HG03460 (cell line): Measurements from ENCODE around the gene RFNG.
"Not testable (repeated sequence)": the region's sequence is repeated elsewhere in the genome, so short reads cannot be mapped to it uniquely, and the experiment has no call there.

Experiments
- ATAC-seq: cut with Tn5 transposase; IDR thresholded peaks from one replicate; pipeline ENCODE4 v1.9.1; 2021; ENCODE audit not compliant: unreplicated experiment

The RFNG gene

GRCh38 chr17:82046903-82047302 is 4.7 kb downstream of the RFNG start:
- ATAC-seq, result no peak

- ATAC-seq, result no peak
These were observed 5.6 kb downstream of the RFNG start for GRCh38 chr17:82045936-82046484.

- no peak for ATAC-seq
These were observed 8.1 kb downstream of the RFNG start for GRCh38 chr17:82043507-82043906.

- ATAC-seq, result no peak
These were observed 9.0 kb downstream of the RFNG start for GRCh38 chr17:82042649-82043048.

DNA sequence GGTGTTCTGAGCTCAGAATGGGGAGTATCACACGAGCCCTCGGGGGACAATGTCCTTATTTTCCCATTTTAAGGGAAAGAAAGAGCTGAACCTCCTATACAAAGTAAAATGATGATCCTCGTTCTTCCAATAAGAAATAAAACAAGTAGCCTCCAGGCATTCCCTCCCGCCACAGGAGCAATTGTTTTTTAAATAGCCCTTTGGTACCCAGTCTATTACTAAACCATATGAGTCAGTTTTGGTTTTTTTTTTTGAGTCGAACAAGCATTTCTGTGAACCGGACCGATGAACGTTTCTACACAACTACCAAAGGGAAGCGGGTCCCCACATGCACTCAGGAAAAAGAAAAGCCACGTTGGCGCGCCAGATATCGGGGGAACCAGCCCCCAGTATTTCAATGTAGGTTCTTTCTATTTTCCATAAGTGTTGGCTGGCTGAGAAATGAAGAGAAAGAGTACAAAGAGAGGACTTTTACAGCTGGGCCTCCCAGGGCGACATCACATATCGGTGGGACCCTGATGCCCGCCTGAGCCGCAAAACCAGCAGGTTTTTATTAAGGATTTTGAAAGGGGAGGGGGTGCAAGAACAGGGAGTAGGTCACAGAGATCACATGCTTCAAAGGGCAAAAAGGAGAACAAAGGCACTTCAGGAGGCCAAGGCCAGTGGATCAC is 10.3 kb downstream of the RFNG start:
- no peak for ATAC-seq

- no peak for ATAC-seq
These were observed 11.8 kb downstream of the RFNG start for GRCh38 chr17:82039695-82040299.

- not testable (repeated sequence) for ATAC-seq
These were observed 12.7 kb downstream of the RFNG start for GRCh38 chr17:82038796-82039409.

- no peak for ATAC-seq
These were observed 13.8 kb downstream of the RFNG start for GRCh38 chr17:82037889-82038195.

GRCh38 chr17:82037092-82037888 is 14.3 kb downstream of the RFNG start, which contains the start of gene DCXR:
Gene DCXR, minus strand, starts transcription at chr17:82037697. Its CDS starts 15 bp downstream, at chr17:82037682.
- ATAC-seq, result peak; percentile 81

GRCh38 chr17:82036634-82037091 is 14.9 kb downstream of the RFNG start:
- no peak for ATAC-seq

- no peak for ATAC-seq
These were observed 15.5 kb downstream of the RFNG start for GRCh38 chr17:82035956-82036633.

DNA sequence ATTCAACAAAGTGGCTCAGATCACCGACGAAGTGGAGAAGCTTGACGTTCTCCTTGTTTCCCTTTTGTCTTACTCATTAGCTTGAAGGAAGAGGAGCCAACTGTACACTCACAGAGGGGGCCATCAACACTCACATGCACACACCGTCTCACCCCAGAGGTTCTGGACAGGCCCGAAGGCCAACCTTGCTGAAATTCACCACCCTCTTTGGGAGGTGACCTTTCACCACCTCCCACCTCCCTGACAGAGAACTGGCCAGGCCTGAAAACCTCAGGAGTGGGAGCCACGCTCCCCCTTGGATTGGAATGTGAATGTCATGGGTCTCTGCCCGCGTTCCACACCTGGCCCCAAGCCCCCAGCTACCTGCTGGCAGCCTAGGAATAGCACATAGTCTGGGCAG is 16.1 kb downstream of the RFNG start:
- no peak for ATAC-seq

GRCh38 chr17:82034371-82035011 is 17.1 kb downstream of the RFNG start:
- ATAC-seq, result no peak

DNA sequence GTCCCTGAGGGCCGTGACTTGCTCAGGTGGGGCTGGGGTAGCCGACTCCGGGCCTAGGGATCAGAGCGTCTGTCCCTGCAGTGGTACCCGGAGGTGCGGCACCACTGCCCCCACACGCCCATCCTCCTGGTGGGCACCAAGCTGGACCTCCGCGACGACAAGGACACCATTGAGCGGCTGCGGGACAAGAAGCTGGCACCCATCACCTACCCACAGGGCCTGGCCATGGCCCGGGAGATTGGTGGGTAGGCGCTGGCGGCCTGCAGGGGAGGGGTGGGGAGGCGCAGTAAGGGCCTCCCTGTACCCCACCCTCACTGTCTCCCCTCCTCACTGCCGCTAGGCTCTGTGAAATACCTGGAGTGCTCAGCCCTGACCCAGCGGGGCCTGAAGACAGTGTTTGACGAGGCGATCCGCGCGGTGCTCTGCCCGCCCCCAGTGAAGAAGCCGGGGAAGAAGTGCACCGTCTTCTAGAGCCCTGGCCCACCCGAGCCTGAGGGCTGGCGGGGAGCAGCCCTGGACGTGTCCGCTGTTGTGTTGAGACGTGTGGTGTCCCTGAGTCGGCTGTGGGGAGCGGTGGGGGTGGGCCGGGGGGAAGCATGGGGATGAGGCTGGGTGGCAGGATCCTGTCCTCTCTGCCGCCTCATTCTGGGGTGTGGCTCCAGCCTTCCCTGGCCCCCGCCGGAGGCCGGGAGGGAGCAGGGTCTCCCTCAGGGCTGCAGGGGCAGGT is 18.1 kb downstream of the RFNG start:
- no peak for ATAC-seq

DNA sequence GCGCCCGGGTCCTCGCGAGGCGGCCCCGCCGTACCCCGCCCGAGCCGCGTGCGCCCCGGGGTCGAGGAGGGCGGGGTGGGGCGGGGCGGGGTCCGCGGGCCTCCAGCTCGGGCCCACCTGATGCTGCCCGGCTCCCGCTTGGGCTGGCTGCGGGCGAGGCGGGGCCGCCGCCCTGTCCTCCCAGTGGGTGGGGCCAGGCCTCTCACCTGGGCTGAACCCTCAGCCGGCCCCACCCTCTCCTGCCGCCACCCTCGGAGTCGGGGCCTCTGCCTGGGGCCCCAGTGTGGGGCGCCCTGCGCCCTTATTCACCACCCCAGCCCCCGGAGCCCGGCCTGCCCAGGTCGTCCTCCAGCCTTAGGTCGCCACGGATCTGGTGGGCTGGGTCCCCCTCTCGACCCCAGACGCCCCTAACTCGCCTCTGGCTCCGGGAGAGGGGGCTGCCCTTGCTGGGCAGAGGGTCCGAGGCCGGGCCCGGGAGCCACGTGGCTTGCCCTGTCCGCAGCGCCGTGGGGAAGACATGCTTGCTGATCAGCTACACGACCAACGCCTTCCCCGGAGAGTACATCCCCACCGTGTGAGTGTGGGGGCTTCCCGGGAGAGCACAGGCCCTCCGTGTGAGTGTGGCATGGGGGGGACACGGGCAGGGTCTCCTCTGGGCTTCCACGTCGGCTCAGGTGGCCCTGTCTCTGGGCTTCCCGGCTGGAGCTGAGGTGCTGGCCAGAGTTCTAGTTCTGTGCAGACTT is 19.6 kb downstream of the RFNG start:
- ATAC-seq, result no peak

GRCh38 chr17:82031303-82031884 is 20.2 kb downstream of the RFNG start, which contains the start of gene RAC3:
Gene RAC3, plus strand, starts transcription at chr17:82031678. Its CDS starts 84 bp downstream, at chr17:82031762.
- no peak for ATAC-seq

GRCh38 chr17:82030470-82031302 is 20.9 kb downstream of the RFNG start:
- no peak for ATAC-seq
